ENCODE data around the gene NMRK2.

DNA sequence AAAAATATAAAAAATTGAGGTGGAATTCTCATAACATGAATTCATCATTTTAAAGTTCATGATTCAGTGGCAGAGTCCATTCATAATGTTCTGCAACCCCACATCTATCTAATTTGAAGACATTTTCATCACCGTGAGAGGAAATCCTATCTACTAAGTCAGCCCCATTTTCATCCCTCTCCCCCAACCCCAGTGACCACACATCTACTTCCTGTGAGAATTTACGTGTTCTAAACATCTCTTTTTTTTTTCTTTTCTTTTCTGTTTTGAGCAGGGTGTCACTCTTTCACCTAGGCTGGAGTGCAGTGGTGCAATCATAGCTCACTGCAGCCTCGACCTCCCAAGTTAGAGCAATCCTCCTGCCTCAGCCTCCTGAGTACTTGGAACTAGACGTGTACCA lies 34.9 kb upstream of the NMRK2 start:
- TF ChIP-seq, protein P1, sequence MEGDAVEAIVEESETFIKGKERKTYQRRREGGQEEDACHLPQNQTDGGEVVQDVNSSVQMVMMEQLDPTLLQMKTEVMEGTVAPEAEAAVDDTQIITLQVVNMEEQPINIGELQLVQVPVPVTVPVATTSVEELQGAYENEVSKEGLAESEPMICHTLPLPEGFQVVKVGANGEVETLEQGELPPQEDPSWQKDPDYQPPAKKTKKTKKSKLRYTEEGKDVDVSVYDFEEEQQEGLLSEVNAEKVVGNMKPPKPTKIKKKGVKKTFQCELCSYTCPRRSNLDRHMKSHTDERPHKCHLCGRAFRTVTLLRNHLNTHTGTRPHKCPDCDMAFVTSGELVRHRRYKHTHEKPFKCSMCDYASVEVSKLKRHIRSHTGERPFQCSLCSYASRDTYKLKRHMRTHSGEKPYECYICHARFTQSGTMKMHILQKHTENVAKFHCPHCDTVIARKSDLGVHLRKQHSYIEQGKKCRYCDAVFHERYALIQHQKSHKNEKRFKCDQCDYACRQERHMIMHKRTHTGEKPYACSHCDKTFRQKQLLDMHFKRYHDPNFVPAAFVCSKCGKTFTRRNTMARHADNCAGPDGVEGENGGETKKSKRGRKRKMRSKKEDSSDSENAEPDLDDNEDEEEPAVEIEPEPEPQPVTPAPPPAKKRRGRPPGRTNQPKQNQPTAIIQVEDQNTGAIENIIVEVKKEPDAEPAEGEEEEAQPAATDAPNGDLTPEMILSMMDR (IDR thresholded peaks at IDR 0.05): no peak
- TF ChIP-seq ZFX (IDR thresholded peaks at IDR 0.05; ENCODE audit: borderline replicate concordance): no peak
